IPS DF 19.7 (cell line): Measurements from ENCODE around the gene CREBBP.

Experiments
- DNase-seq: peaks from one replicate; pipeline ENCODE4 v3.0.0-alpha.2; 2013; ENCODE audit warnings: low read depth, low spot score

The CREBBP gene

DNA sequence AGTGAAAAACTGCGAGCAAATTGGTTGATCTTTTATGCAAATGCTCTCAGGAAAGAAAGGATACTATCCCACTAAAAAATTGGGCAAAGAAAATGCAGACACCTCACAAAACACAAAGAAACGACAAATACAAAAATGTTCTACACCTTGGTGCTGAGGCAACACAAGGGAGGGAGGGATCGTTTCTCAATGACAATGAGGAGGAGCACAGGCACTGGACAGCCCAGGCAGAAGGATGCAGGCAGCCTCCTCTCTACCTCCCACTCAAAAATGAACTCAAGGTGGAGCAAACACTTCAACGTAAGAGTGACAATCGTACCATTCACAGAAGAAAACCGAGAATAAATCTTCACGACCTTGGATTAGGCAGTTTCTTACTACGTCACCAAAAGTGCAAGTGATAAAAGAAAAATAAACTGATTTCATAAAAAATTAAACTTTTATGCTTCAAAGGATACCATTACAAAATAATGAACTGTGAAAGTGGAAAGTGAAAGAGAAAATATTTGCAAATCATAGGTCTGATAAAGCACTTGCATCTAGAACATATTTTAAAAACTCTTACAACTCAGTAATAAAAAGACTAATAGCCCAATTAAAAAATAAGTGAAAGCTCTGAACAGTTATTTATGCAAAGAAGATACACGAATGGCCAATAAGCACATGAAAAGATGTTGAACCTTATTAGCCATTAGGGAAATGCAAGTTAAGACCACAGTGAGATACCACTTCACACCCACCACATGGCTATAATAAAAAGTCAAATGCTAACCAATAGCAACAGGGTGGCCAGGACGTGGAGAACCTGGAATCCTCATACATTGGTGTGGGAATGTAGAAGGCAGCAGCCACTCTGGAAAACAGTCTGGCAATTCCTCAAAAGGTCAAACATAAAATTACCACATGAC is 82.4 kb downstream of the CREBBP start:
- no peak for DNase-seq

DNA sequence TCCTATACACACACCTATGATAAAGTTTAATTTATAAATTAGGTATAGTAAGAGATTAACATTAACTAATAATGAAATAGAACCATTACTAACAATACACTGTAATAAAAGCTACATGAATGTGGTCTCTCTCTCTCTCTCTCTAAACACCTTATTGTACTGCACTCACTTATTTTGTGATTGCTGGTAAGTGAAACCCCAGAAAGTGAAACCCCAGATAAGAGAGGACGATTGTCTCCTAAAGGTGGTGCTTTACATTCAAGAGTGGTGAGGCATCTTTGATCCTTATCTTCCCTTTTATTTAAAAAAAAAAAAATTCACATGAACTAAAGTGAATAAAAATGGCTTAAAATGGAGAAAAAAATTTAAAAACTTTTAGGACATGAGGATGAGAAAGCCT is 83.0 kb downstream of the CREBBP start:
- no peak for DNase-seq

DNA sequence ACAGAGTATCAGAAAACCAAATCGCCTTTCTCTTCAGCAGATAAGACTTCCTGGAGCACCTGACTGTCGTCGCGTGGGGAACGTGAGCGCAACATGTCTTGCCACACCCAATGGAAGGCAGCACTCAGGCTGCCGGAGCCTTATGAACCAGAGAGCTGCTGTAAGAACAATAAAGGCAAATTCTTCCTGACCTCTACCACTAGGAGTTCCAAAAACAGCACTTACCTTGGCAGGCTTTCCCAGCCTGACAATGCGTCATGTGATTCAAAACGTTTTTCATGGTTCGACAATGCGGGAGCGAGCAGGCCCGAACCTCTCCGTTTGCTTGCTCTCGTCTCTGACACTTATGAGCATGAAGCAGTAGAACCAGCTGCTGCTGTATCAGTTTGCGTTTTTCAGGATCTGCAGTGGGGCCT is 87.3 kb downstream of the CREBBP start:
- no peak for DNase-seq

DNA sequence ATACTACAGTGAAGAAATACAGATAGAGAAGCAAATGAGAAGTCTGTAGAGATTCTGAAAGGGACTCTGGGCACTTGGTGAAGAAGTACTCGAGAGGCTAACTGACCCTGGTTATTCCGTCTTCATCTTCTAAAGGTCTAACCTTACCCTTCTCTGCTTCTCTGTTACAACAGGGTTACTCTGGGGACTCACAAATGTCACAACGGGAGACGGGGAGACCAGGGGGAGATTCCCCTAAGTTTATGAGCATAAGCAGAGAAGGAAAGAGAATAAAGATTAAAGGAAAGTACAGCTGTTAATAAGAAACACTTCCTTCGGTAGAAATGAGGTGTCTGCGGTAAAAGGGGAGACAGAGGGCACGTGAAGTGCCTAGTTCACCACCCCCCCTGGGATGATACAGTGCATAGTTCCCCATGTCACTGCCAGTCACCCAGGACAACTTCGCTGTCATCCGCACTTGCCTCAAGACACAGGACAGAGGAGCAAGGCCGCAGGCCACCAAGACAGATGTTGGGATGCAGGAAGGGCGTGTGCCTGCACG is 88.0 kb downstream of the CREBBP start:
- no peak for DNase-seq

DNA sequence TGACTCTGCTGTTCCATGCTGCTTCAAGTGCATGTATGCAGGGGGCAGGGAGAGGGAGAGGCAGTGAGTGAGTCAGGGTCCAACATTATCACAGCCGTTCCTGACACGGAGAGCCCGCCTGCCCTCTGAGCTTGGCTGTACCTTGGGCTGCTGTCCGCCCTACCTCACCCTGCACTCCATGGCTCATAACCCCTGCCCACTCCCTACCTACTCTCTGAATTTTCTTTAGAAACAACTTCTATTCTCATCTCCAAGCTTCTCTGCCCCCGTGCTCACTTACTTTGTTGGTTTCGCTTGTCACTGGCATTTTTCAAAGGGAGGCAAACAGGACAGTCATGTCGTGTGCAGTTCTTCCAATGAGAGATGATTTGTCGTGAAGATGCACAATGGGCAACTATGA is 88.8 kb downstream of the CREBBP start:
- DNase-seq, result no peak

DNA sequence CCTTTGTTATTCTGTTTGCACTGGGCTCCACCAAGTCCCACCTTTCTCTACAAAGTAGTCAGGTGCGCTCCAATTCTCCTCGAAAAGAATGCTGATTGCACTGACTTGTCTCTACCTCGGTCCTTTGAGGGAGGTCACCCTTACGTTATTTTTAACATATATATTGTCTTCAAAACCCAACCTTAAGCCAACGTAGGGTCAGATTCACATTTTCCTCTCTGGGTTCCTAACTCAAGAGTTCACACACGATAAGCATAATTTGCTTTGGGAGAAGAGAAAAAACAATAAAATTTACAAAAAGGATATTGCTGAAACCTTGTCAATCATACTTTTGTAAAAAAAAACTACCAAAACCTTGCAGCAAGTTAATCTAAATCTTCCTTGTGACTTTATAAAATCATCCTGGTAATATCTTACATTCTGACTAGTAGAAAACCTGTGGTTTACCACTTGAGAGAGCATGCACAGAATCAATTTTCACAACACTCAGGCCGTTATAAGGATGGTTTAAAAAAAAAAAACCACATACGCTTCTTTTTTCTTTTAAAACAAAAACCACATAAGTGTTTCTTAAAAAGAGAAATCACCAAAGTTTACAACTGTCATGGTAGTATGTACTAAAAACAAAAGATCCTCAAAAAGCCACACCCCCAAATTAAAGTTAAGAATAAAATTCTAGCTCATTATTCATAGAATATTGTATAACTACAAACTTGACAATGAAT is 91.0 kb downstream of the CREBBP start:
- no peak for DNase-seq

DNA sequence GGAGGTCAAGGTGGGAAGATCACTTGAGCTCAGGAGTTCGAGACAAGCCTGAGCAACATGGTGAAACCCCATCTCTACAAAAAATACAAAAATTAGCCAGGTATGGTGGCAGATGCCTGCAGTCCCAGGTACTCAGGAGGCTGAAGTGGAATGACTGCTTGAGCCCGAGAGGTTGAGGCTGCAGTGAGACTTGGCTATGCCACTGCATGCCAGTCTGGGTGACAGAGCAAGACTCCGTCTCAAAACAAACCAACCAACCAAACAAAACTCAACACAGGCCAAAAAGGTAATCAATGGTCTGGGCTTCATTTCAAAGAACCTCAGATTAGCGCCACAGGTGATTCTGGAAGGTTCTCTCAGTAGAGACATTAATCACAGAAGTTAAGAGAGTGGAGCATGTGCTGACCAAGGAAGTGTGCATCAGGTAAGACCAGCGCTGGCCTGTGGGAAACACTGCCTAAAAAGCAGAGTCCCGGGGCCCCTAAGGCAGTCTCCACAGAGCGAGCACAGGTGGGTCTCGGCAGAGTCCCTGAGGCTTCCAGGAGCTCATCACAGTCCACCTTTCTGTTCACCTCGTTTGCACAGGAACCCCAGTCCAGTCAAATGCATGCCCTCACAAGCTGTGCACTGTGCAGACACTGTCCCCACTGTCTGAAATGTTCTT is 91.7 kb downstream of the CREBBP start:
- DNase-seq, result no peak

DNA sequence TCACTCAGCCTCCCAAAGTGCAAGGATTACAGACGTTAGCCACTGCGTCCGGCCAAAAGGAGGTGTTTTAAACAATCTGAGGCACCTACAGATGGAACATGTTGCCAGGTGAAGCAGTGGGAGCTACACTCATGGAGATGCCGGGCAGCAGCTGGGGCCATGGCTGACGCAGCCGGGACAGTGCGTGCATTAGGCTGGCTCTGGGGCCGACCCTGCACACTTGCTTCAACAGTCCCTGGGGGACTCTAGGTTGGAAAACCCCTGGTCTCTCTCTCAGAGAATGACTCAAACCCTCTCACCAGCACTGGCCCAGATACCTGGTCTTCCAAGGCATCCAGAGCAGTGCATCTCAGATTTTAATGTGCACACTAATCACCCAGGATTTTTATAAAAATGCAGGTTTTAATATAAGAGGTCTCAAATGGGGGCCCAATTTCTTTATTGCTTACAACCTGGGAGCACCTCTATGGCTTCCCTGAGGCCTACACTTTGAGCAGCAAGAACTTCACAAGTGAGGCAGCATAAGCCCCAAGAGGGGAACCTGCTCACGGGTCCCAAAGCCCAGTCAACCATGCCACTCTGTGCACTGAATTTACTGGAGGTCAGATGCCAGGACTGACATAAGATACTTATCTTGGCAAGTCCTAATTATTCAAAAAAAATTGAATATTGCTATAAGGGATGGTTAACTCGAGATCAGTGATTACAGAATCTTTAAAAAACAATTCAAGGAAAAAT is 92.4 kb downstream of the CREBBP start:
- DNase-seq, result no peak

DNA sequence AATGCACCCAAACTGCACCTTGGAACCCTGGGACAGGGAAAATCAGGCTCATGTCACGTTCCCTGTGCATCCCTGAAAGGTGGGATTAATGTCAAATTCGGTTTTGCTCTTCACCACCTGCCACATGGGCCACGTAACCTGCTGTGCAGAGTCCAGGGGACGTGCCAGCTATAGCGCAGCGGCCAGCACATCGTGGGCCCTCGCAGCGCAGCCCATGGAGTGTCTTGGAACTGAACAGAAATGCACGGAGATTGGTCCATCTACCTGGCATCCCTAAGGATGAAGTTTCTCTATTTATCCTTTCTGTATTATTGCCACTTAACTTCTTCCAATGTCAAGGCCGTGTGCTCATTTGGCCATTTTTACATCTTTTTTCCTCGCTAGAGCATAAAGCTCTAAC is 95.1 kb downstream of the CREBBP start:
- no peak for DNase-seq

DNA sequence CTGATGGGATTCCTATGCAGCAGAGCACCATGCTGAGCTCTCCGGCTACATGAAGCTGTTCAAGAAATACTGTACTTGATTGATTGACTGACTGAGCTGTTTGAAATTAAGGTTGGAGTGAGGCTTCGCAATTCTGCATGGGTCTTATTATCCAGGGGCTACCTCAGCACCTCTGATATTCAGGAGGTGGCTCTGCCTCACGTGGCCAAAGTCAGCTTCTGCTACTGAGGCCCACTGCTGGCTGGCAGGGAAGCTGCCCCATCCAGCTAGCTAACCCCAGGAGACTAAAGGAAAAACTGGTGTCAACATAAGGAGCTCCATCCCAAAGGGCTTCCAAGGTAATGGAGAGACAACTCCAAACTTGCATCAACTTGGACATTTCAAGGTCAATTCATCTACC is 97.0 kb downstream of the CREBBP start:
- DNase-seq, result no peak

DNA sequence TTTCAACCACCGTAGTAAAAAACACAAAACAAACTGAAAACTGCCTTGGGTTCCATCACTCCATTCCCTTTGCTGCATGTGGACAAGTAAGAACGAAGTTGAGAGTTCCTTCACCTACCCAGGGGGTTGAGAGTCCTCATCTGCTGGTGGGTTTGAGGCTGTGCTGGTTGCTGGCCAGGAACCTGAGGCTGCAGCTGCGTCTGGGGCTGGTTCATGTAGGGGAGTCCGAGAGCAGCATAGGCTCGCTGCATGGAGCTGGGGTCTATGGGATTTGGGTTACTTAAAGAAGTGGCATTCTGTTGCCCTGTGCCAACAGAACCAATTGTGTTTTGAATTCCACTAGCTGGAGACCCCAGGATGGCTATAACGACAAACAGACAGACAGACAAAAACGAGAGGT is 97.9 kb downstream of the CREBBP start:
- no peak for DNase-seq

DNA sequence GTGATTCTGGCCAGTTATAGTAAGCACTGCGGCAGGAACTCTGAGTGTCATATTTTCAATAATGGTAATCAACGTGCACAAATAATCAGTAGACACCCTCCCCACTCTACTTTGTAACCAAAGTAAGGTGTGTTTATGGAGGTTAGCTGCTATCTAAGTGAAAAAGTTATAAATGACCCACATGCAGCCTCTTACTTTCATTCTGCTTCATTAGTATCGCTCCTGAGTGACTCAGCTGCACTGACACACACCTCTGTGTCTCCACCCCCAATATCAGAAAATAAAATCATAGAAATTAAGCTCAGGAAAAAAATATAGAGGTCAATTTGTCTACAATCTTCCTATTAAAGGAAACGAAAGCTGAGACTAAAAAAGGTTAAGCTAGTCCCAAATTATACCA is 99.1 kb downstream of the CREBBP start:
- no peak for DNase-seq

DNA sequence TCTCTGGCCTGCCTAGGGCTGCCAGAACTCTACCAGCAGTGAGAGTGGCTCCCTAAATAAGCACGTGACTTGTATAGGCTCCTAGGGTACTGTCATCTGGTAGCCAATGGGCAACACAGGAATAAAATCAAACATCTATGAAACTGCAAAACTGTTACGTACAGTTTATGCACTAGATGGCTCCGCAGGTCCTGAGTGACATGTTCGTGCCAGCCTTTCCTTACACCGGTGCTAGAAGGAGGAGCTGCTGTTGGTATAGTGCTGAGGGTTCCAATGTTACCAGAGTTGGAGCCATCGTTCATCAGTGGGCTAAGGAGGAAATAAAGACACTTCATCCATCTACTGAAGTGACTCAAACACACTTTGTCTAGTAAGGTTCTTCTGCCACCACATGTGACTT is 99.9 kb downstream of the CREBBP start:
- no peak for DNase-seq

DNA sequence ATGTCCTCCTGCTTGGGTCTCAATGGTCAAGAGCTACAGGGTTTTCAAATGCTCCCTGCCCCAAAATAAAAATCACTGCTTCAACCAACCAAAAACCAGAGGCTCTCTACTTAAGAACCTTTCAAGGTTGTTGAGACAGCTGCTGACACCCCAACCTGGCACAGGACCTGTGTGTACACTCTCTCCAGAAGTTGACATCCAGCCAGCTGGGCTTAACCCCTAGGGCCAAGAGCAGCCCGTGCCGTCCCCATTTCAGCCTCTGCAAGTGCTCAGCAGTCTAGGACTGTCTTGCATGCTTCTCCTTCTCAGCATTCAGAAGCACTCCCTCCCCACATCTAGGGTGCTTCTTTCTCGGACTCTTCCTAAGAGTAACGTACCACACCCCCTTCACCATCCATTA is 104.2 kb downstream of the CREBBP start:
- DNase-seq, result no peak

DNA sequence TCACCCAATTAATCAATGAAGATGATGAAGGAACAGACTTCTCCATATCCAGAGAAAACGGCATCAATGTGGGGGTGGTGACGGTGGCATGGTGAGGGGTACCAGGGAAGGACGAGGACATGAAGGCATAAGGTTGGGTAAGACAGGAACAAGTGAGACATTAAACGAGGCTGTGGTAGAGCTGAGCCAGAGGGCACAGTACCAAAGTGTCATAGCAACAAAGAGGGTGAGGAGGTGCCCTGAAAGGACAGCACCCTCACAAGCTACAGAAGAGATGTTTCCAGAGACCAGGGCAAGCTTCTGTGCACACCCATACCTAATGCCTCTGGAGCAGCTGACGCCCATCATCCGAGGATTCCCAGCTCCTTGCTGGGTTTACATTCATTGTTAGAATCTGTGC is 105.7 kb downstream of the CREBBP start:
- DNase-seq, result no peak

DNA sequence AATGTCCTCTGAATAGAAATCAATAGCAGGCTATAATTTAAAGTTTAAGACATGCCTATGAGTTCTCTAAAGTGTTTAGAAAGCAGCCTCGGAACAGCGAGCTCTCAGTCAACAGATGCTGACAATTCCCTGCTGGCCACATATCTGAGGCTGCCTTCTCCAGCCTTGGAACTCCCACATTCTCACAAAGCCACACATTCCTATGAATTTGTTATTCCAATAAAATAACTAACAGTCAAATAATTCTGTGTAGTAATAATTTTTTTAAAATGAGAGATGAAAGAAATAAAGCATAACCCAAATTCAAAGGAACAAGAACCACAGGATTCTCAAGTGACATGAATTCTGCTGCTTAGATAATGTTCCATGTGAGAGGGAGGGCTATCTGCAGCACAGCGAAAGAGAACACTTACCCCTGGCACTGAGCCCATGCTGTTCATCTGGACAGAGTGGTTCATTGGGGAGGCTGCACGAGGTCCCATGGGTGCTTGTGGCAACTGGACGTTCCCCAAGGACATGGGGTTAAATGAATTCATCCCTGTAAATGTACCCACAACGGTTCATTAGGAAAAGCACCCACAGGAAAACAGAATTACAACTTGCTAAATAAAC is 106.3 kb downstream of the CREBBP start:
- DNase-seq, result no peak

DNA sequence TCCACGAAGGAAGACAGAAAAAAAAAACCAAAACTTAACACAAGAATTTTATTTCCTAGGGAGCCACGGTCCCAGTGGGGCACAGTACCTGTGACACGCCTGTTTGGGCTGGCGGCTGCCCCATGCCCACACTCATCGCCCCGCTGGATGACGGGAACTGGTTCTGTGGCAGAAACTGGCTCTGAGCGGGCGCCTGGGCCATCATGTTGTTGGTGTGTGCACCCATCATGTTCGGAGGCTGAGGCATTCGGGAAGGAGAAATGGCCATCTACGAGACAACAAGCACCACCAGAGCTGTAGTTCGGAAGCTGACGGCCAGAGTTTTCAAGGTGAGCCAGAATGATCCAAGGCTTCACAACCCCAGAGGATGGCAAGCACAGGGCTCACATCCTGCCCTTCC is 106.8 kb downstream of the CREBBP start:
- DNase-seq, result no peak

DNA sequence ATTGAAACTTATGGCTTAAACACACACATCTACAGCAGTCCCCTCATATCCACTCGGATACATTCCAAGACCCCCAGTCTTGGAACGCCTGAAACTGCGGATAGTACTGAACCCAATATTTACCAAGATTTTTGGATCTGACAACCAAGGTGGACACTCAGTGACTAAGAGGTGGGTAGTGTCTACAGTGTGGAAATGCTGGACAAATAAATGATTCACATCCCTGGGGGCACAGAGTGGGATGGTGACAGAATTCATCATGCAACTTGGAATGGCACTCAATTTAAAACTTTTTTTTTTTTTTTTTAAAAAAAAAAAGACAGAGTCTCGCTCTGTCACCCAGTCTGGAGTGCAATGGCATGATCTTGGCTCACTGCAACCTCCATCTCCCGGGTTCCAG is 109.0 kb downstream of the CREBBP start:
- DNase-seq, result no peak

DNA sequence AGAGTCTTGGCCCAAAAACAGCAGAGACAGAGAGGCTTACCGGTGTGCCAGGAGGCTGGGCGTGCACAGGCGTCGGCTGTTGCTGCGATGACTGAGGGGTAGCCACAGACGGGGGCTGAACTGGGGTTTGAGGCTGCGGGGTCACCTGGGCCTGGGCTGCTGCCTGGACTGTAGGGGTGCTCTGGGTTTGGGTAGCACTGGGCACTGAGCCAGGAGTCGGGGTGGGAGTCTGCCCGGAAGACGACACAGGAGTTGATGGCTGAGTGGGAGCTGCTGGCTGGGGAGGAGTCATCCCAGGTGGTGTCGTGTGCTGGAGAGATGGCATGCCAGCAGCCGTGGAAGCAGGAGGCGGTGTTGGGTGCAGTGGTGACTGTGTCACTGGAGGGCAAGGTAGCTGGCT is 110.0 kb downstream of the CREBBP start:
- no peak for DNase-seq

DNA sequence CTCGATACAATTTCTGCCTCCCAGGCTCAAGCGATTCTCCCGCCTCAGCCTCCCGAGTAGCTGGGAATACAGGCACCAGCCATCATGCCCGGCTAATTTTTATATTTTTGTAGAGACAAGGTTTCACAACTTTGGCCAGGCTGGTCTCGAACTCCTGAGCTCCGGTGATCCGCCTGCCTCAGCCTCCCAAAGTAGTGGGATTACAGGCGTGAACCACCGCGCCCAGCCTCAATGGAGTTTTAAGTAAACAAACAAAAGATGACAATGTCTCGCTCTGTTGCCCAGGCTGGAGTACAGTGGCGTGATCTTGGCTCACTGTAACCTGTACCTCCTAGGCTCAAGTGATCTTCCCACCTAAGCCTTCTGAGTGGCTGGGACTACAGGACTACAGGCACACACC is 110.6 kb downstream of the CREBBP start:
- no peak for DNase-seq

DNA sequence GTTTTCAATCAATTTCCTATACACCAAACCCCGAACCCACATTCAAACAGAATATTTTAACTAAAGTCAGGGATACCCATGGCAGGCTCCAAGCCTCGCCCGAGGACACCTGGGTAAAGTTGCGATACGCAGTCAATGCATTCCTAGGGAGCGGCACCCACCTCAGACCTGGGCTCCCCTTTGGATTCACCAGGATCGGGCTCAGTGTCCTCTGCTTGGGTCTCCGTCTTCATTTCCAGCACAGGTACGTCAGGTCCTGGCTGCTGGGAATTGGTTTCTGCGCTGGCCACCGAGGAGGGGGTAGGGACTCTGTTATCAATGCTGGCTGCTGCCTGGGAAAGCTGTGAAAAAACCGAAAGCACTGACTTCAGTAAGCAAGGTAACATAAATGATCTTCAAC is 111.5 kb downstream of the CREBBP start:
- no peak for DNase-seq
